IMR-90 (cell line): ENCODE data around the gene SPATA3. TPM values are rescaled to one million over a fixed set of nuclear protein-coding genes. Genes with fewer than 3 reads are reported as not detected.

Experiments
- ATAC-seq: fragments of 200-7000 bp; cut with Tn5 transposase; 2 replicates; pipeline ENCODE4 v1.9.1; 2020; ENCODE audit warnings: low read depth, mild to moderate bottlenecking, moderate library complexity
- BruUV-seq: library from RNA; stranded (reverse); fragments of 400-500 nt; replicated peaks from 2 replicates; lab custom pipeline; 2021; lab: Mats Ljungman, UMichigan
- CTCF ChIA-PET: fragments of 300-600 bp; formaldehyde crosslinking; extraction: SDS; loops from one replicate; lab custom pipeline; 2021; ENCODE audit warnings: antibody characterized with exemption; lab: Yijun Ruan, JAX
- POLR2A ChIA-PET: fragments of 300-600 bp; sonication (Branson Sonifier 250); formaldehyde crosslinking; loops from one replicate; lab custom pipeline; 2022; ENCODE audit warnings: antibody characterized with exemption; ENCODE audit not compliant: unreplicated experiment; lab: Charles Lee
- DNase-seq: peaks from one replicate; pipeline ENCODE4 v3.0.0; 2013
- H2AFZ ChIP-seq: replicated peaks from 2 replicates; pipeline ENCODE3; 2013; ENCODE audit warnings: low read length, mild to moderate bottlenecking; ENCODE audit not compliant: poor library complexity
- H2AK5ac ChIP-seq: 2 replicates; pipeline ENCODE4 v1.6.1; 2013; ENCODE audit warnings: low read depth, low read length, inconsistent platforms
- H2AK9ac ChIP-seq: replicated peaks from 2 replicates; pipeline ENCODE3; 2013; ENCODE audit warnings: mild to moderate bottlenecking, low read depth, low read length, moderate library complexity; ENCODE audit not compliant: poor library complexity
- H2BK120ac ChIP-seq: 2 replicates; pipeline ENCODE4 v1.6.1; 2013; ENCODE audit warnings: low read depth, low read length, inconsistent platforms
- H2BK15ac ChIP-seq: 3 replicates; pipeline ENCODE4 v1.6.1; 2013; ENCODE audit warnings: low read depth, low read length, inconsistent platforms
- H2BK20ac ChIP-seq: 2 replicates; pipeline ENCODE4 v1.6.1; 2013; ENCODE audit warnings: low read depth, mild to moderate bottlenecking, inconsistent platforms, low read length, moderate library complexity
- H2BK5ac ChIP-seq: 2 replicates; pipeline ENCODE4 v1.6.1; 2013; ENCODE audit warnings: mild to moderate bottlenecking, low read depth, low read length, inconsistent platforms; ENCODE audit not compliant: poor library complexity, severe bottlenecking
- H3K14ac ChIP-seq: replicated peaks from 2 replicates; pipeline ENCODE4 v1.6.1; 2013; ENCODE audit warnings: low read depth, low read length, inconsistent platforms
- H3K18ac ChIP-seq: 2 replicates; pipeline ENCODE4 v1.6.1; 2013; ENCODE audit warnings: low read depth, low read length, control low read depth
- H3K23ac ChIP-seq: 2 replicates; pipeline ENCODE4 v1.6.1; 2013; ENCODE audit warnings: low read depth, low read length, inconsistent platforms
- H3K27ac ChIP-seq: 2 replicates; pipeline ENCODE4 v1.5.1; 2013; ENCODE audit warnings: mild to moderate bottlenecking, control low read depth, low read length; ENCODE audit not compliant: insufficient read depth
- H3K27me3 ChIP-seq: 2 replicates; pipeline ENCODE4 v1.6.1; 2013; ENCODE audit warnings: low read length; ENCODE audit not compliant: control insufficient read depth, insufficient read depth
- H3K36me3 ChIP-seq: 2 replicates; pipeline ENCODE4 v1.6.1; 2013; ENCODE audit warnings: low read length, mixed read lengths; ENCODE audit not compliant: control insufficient read depth, insufficient read depth
- H3K4ac ChIP-seq: 2 replicates; pipeline ENCODE4 v1.6.1; 2013; ENCODE audit warnings: low read depth, low read length, inconsistent platforms
- H3K4me1 ChIP-seq: 2 replicates; pipeline ENCODE4 v1.6.1; 2013; ENCODE audit warnings: low read length, mixed read lengths; ENCODE audit not compliant: control insufficient read depth, insufficient read depth
- H3K4me2 ChIP-seq: 2 replicates; pipeline ENCODE4 v1.6.1; 2013; ENCODE audit warnings: low read depth, mild to moderate bottlenecking, control low read depth, low read length, moderate library complexity
- H3K4me3 ChIP-seq: 2 replicates; pipeline ENCODE4 v1.5.1; 2013; ENCODE audit warnings: low read depth, mild to moderate bottlenecking, control low read depth, low read length, moderate library complexity; ENCODE audit not compliant: insufficient read depth
- H3K56ac ChIP-seq: 2 replicates; pipeline ENCODE4 v1.6.1; 2013; ENCODE audit warnings: low read length, inconsistent platforms; ENCODE audit not compliant: insufficient read depth; ENCODE audit errors: extremely low read depth
- H3K79me1 ChIP-seq, 2 experiments: 2 replicates each; pipeline ENCODE4 v1.6.1; 2013; ENCODE audit warnings: low read length in 2 of 2, inconsistent platforms in 1 of 2, low read depth in 1 of 2
- H3K9ac ChIP-seq: 2 replicates; pipeline ENCODE4 v1.6.1; 2013; ENCODE audit warnings: low read depth, low read length, control low read depth
- H3K9me1 ChIP-seq: 2 replicates; pipeline ENCODE4 v1.6.1; 2013; ENCODE audit warnings: low read length, inconsistent platforms; ENCODE audit not compliant: insufficient read depth
- H3K9me3 ChIP-seq: 2 replicates; pipeline ENCODE4 v1.6.1; 2013; ENCODE audit warnings: low read length; ENCODE audit not compliant: control insufficient read depth, insufficient read depth
- H4K20me1 ChIP-seq: 2 replicates; pipeline ENCODE4 v1.6.1; 2013; ENCODE audit warnings: low read length, inconsistent platforms; ENCODE audit not compliant: insufficient read depth
- H4K5ac ChIP-seq: 2 replicates; pipeline ENCODE4 v1.6.1; 2013; ENCODE audit warnings: mild to moderate bottlenecking, low read depth, low read length, control low read depth
- H4K8ac ChIP-seq, 2 experiments: 2 replicates each; pipeline ENCODE4 v1.6.1; 2013; ENCODE audit warnings: low read depth in 2 of 2, low read length in 2 of 2, control low read depth in 1 of 2, inconsistent platforms in 1 of 2
- H4K91ac ChIP-seq: 2 replicates; pipeline ENCODE4 v1.6.1; 2013; ENCODE audit warnings: low read depth, low read length, inconsistent platforms; ENCODE audit not compliant: insufficient read depth
- BHLHE40 ChIP-seq: fragments of 150-350 bp; IDR thresholded peaks from 2 replicates; pipeline ENCODE4 v1.6.1; 2016; ENCODE audit warnings: mild to moderate bottlenecking, low read depth, low read length
- CEBPB ChIP-seq: IDR thresholded peaks from 2 replicates; pipeline ENCODE4 v1.6.1; 2012; ENCODE audit warnings: low read depth, low read length, improper control_type of control experiment
- CHD1 ChIP-seq: IDR thresholded peaks from 2 replicates; pipeline ENCODE4 v1.6.1; 2012; ENCODE audit warnings: low read depth, low read length, improper control_type of control experiment
- CTCF ChIP-seq: conservative IDR thresholded peaks from 2 replicates; pipeline ENCODE4 v1.5.1; 2012; ENCODE audit warnings: mild to moderate bottlenecking, low read depth, low read length, improper control_type of control experiment
- FOS ChIP-seq: fragments of 150-350 bp; IDR thresholded peaks from 2 replicates; pipeline ENCODE4 v1.6.1; 2016; ENCODE audit warnings: low read depth, low read length
- MAFK ChIP-seq: IDR thresholded peaks from 2 replicates; pipeline ENCODE4 v1.6.1; 2012; ENCODE audit warnings: low read depth, low read length, improper control_type of control experiment
- MAZ ChIP-seq: IDR thresholded peaks from 2 replicates; pipeline ENCODE4 v1.6.1; 2012; ENCODE audit warnings: low read depth, mild to moderate bottlenecking, low read length, improper control_type of control experiment, moderate library complexity, borderline replicate concordance
- MXI1 ChIP-seq: IDR thresholded peaks from 2 replicates; pipeline ENCODE4 v1.6.1; 2012; ENCODE audit warnings: low read depth, mild to moderate bottlenecking, low read length, moderate library complexity, borderline replicate concordance
- NFE2L2 ChIP-seq: fragments of 150-350 bp; IDR thresholded peaks from 2 replicates; pipeline ENCODE4 v1.6.1; 2016; ENCODE audit warnings: low read depth, mild to moderate bottlenecking, low read length
- POLR2A ChIP-seq: IDR thresholded peaks from 2 replicates; pipeline ENCODE4 v1.6.1; 2012; ENCODE audit warnings: mild to moderate bottlenecking, low read depth, low read length
- RAD21 ChIP-seq: IDR thresholded peaks from 2 replicates; pipeline ENCODE4 v1.6.1; 2012; ENCODE audit warnings: low read length, improper control_type of control experiment
- RCOR1 ChIP-seq: IDR thresholded peaks from 2 replicates; pipeline ENCODE4 v1.6.1; 2012; ENCODE audit warnings: mild to moderate bottlenecking, low read length, improper control_type of control experiment; ENCODE audit not compliant: insufficient replicate concordance
- RFX5 ChIP-seq: IDR thresholded peaks from 2 replicates; pipeline ENCODE4 v1.8.0; 2012; ENCODE audit warnings: low read depth, mild to moderate bottlenecking, low read length, moderate library complexity
- SMC3 ChIP-seq: fragments of 150-350 bp; IDR thresholded peaks from 2 replicates; pipeline ENCODE4 v1.6.1; 2016; ENCODE audit warnings: low read depth, mild to moderate bottlenecking, antibody characterized with exemption, low read length, moderate library complexity
- WGBS, 2 experiments: methylation state at CpG; one replicate each; pipeline versions ENCODE4 v1.1.5 to v1.1.7; 2013; ENCODE audit warnings: missing lambda C conversion rate in 2 of 2; ENCODE audit not compliant: insufficient read length in 1 of 2; ENCODE audit errors: extremely low coverage in 2 of 2; 5-methylcytosine and 5-hydroxymethylcytosine counted together
- dilution Hi-C: fragments of 300-500 bp; cut with HindIII; formaldehyde crosslinking; loops from one replicate; pipeline ENCODE4 v1.14.3; 2018; ENCODE audit warnings: low sequenced_read_pairs; ENCODE audit not compliant: unreplicated experiment
- in situ Hi-C: fragments of 300-500 bp; cut with MboI; formaldehyde crosslinking; loops from 3 replicates; pipeline ENCODE4 v1.14.3; 2019; ENCODE audit warnings: low sequenced_read_pairs, inconsistent platforms, mixed read lengths
- intact Hi-C: fragments of 100-400 bp; cut with micrococcal nuclease; formaldehyde crosslinking; loops from 2 replicates; pipeline ENCODE4 v1.10.0; 2022
- polyA plus RNA-seq, 3 experiments: library from polyadenylated mRNA; depleted of rRNA; stranded (reverse); fragments of >200 nt; gene quantifications; 2 replicates each; pipeline ENCODE4 v1.2.3, GENCODE V29; 2012; ENCODE audit warnings: low replicate concordance in 1 of 3
- total RNA-seq: library from RNA; depleted of rRNA; stranded (reverse); fragments of >200 nt; gene quantifications from 2 replicates; pipeline ENCODE4 v1.2.3, GENCODE V29; 2012
- TF ChIP-seq, protein P1 (sequence below): fragments of 150-350 bp; IDR thresholded peaks from 2 replicates; pipeline ENCODE4 v1.6.1; 2016; ENCODE audit warnings: low read depth, mild to moderate bottlenecking, low read length, moderate library complexity, borderline replicate concordance
- TF ChIP-seq, protein P2 (sequence below): fragments of 150-350 bp; IDR thresholded peaks from 2 replicates; pipeline ENCODE4 v1.6.1; 2017; ENCODE audit warnings: mild to moderate bottlenecking, antibody characterized with exemption, low read length, low read depth

SPATA3 gene
- total and polyA plus RNA-seq, 2 of the 4 experiments (the other 2 are of a cell fraction): not detected

DNA sequence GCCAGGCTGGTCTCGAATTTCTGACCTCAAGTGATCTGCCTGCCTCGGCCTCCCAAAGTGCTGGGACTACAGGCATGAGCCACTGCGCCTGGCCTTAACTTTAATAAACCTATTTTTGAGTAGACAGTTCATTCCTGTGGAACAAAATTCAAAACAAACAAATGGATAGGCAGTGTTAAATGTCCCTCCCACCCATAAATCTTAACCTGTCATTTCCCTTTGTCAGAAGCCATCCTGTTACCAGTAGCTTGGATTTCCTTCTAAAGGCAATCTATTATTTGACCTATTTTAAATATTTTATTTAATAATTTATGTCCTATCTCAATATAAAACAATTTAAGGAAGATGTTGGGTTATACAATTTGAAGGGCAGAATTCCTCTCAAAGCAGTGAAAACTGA, 34.8 kb downstream of the SPATA3 start:
- Histone ChIP-seq H4K8ac (no peak overlapping the region), H2AK9ac (no peak overlapping the region), H3K4me1 (no peaks in the 10 kb centered on the region), H4K5ac (no peak overlapping the region), H3K56ac (no peak overlapping the region), H4K91ac (no peak overlapping the region), H3K14ac (no peak overlapping the region), H3K27me3 (peaks cover 35% of the 10 kb centered on the region), H3K18ac (no peak overlapping the region), H3K4me3 (no peak overlapping the region), H3K4ac (no peak overlapping the region), H3K9me1 (0 out of 2 replicates have a peak, but pooled peaks cover 2% of the 10 kb centered on the region), H2BK120ac (no peak overlapping the region), H2AK5ac (no peak overlapping the region), H3K9me3 (peaks cover 2% of the 10 kb centered on the region; the same call in 1 of the 2 replicates), H3K9ac (no peak overlapping the region), H3K27ac (no peak overlapping the region), H4K20me1 (no peaks in the 10 kb centered on the region), H3K23ac (no peak overlapping the region), H2BK15ac (no peak overlapping the region), H3K79me1 (no peaks in the 10 kb centered on the region), H2BK5ac (no peak overlapping the region), H2BK20ac (no peak overlapping the region), H2AFZ (no peak overlapping the region), H3K36me3 (no peaks in the 10 kb centered on the region), H3K4me2 (no peak overlapping the region)
- ChIA-PET POLR2A (no interaction called here), CTCF (no interaction called here)
- intact Hi-C loops: no loop called here
- WGBS, 2 experiments: no CpG with 5 or more reads among the region's 3 CpGs
- TF ChIP-seq, protein P1, sequence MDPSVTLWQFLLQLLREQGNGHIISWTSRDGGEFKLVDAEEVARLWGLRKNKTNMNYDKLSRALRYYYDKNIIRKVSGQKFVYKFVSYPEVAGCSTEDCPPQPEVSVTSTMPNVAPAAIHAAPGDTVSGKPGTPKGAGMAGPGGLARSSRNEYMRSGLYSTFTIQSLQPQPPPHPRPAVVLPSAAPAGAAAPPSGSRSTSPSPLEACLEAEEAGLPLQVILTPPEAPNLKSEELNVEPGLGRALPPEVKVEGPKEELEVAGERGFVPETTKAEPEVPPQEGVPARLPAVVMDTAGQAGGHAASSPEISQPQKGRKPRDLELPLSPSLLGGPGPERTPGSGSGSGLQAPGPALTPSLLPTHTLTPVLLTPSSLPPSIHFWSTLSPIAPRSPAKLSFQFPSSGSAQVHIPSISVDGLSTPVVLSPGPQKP: no peak
- TF ChIP-seq BHLHE40 (no peak), MXI1 (no peak), POLR2A (no peak), RCOR1 (no peak), FOS (no peak), CHD1 (no peak), SMC3 (no peak), RAD21 (no peak), MAFK (no peak), MAZ (no peak), CEBPB (no peak), NFE2L2 (no peak), RFX5 (no peak), CTCF (no peak)
- TF ChIP-seq, protein P2, sequence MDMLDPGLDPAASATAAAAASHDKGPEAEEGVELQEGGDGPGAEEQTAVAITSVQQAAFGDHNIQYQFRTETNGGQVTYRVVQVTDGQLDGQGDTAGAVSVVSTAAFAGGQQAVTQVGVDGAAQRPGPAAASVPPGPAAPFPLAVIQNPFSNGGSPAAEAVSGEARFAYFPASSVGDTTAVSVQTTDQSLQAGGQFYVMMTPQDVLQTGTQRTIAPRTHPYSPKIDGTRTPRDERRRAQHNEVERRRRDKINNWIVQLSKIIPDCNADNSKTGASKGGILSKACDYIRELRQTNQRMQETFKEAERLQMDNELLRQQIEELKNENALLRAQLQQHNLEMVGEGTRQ: no peak
- no TSS peak for BruUV-seq
- DNase-seq (no peak), ATAC-seq (no peak)
- in situ Hi-C loops: no loop called here
- dilution Hi-C loops: no loop called here
